Glomerular endothelial cell (primary cell): ENCODE measurements around the gene KLK11. TPM values are rescaled to one million over a fixed set of nuclear protein-coding genes. Genes with fewer than 3 reads are reported as not detected.
"Not testable (repeated sequence)": the region's sequence is repeated elsewhere in the genome, so short reads cannot be mapped to it uniquely, and the experiment has no call there.

ENCODE experiments used
- DNase-seq: peaks from one replicate; pipeline ENCODE4 v3.0.0-alpha.2; 2011; ENCODE audit warnings: low read depth, low spot score; ENCODE audit errors: extremely low read depth
- total RNA-seq: library from RNA; depleted of rRNA; stranded (reverse); fragments of >200 nt; gene quantifications from 2 replicates; pipeline ENCODE4 v1.2.3, GENCODE V29; 2015

KLK11 gene
- total RNA-seq, 1 donor from 2014 or later, result not detected

DNA sequence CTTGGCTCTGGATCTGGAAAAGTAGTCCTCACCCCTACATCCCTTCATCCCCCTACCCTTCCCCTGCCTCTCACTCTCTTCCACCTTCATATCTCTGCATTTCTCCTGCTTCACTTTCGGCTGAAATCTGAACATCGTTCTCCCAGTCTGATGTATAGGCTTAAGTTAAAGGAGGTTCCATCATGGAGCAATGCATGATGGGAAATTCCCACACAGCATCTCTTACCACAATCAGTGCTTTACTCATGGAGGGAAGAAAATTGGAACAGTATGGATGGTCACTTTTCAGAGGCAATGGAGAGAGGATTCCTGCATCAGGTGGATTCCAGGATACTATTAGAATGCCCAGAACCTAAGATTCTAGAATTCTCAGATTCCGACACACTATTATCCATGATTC, 18.9 kb downstream of the KLK11 start:
- no peak for DNase-seq

GRCh38 chr19:51006406-51006805, 20.0 kb downstream of the KLK11 start:
- no peak for DNase-seq

DNA sequence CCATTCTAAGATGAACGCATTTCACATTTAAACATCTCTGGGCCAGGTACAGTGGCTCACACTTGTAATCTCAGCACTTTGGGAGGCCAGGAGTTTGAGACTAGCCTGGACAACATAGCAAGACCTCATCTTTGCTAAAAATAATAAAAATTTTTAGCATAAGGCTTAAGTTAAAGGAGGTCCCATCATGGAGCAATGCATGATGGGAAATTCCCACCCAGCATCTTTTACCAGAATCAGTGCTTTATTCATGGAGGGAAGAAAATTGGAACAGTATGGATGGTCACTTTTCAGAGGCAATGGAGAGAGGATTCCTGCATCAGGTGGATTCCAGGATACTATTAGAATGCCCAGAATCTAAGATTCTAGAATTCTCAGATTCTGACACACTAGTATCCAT, 21.2 kb downstream of the KLK11 start:
- DNase-seq, result no peak

DNA sequence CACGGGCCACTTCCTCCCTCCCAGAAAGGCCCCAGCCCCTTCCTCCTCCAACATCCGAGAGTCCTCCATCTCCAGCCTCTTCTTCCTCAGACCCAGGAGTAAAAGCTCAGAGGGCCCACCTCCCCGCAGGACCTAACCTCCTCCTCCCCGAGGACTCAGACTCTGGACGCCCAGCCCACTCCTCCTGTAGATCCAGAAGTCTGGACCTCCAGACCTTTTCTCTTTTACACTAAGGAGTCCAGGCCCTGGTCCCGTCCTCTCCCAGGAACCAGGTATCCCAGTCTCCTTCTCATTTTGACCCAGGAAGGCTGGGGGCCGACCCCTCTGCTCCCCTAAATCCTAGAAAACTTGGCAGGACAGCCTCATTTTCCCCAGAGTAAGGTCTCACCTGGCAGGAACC, 23.1 kb downstream of the KLK11 start:
- DNase-seq, result no peak

DNA sequence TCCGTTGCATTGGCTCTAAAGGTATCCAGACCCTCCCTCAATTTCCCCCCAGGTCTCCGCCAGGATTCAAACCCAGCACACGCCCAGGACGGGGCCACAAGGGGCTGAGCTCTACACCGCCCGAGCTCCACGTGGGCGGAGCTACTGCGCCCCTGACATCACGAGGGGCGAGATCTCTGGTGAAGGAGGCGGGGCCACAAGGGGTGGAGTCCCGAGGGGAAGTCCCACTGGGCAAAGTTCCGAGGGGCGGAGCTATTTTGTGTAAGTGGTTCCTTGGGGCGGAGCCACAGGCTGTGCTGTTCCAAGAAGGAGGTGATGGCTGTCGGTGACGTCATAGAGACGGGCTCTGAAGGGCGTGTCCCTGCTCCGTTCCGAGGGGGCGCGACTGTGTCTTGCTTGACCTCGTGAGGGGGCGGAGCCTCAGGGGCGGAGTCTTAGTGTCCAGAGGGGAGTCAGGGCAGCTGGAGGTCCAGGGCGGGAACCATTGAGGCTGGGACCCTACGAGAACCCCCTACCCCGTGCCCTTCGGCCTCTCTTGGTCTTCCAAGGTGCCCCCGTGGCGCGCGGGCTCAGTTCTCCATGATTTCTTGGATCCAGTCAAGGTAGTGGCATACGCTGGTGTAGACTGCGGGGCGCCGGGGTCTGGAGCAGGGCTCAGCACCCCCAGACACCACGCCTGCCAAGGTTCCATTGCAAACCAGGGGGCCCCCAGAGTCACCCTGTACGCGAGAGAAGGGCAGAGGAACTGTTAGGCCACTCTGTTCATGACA, 23.7 kb downstream of the KLK11 start:
- DNase-seq, result no peak

GRCh38 chr19:51002089-51002532, 24.3 kb downstream of the KLK11 start:
- DNase-seq, result no peak

GRCh38 chr19:51001515-51001914, 24.9 kb downstream of the KLK11 start, which contains the start of gene KLK8:
Gene KLK8 (minus strand): TSS chr19:51001604. CDS start chr19:51001167, 437 bp downstream.
- DNase-seq, result no peak

- DNase-seq, result no peak
Observed at GRCh38 chr19:51000981-51001380, 25.4 kb downstream of the KLK11 start.

DNA sequence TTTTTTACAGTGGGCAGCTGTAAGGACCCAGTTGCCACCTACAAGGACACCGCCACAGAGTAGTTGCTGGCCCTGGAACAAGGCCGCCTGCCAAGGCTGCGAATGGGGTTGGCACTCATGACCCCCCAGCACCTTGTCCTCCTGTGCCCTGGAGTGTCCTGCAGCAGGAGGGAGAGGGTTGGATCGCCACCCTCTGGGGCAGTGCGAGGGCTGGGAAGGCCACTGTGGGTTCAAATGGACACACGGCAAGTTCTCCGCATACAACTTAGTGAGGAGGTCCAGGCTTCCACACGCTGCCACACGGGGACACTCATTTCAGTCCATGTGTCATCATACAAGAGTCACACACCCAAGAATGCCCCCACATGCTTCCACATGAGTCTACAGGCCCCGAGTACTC, 26.0 kb downstream of the KLK11 start:
- no peak for DNase-seq

- no peak for DNase-seq
Observed at GRCh38 chr19:50998686-50999085, 27.7 kb downstream of the KLK11 start.

DNA sequence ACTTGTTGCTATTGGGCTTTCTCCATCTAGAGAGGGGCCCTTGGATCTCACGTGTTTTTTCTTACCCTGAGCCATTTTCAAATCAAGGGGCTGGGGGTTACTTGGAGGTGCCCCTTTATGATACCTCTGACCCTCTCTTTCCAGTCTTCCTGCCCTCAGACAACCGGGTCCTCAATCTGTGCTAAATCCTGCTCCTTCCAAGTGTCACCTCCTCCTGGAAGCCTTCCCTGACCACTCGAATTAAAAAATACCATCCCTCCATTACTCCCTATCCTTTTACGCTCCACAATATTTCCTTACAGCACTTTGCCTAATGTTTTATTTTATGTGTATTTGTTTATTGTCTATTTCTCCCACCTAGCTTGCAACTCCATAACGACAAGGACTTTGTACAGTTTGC, 28.4 kb downstream of the KLK11 start:
- DNase-seq, result no peak

- DNase-seq, result no peak
Observed at GRCh38 chr19:50994129-50994528, 32.3 kb downstream of the KLK11 start.

DNA sequence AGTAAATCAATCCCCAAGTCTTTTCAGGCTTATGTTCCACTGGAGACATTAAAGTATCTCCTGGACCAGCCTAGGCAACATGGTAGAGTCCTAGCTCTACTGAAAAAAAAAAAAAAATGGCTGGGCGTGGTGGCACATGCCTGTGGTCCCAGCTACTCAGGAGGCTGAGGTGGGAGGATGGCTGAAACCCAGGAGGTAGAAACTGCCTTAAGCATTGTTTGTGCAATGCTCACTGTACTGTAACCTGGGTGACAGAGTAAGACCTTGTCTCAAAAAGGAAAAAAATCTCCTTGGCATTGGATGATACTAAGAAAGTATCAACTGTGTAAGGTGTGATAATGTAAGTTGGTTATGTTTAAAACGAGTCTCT, 33.8 kb downstream of the KLK11 start:
- no peak for DNase-seq

DNA sequence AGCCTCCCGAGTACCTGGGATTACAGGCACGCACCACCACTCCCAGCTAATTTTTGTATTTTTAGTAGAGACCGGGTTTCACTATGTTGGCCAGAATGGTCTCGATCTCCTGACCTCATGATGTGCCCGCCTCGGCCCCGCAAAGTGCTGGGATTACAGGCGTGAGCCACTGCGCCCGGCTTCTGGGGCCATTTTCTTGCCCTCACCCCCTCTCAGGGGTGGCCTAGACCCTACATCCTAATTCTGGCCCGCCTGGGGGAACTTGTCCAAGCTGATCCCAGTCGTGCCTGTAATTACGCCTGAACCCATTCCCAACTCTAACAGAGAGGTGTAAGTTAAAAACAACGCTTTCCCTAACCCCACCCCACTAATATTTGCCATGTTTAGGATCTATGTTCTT, 42.0 kb downstream of the KLK11 start:
- DNase-seq, result not testable (repeated sequence)

DNA sequence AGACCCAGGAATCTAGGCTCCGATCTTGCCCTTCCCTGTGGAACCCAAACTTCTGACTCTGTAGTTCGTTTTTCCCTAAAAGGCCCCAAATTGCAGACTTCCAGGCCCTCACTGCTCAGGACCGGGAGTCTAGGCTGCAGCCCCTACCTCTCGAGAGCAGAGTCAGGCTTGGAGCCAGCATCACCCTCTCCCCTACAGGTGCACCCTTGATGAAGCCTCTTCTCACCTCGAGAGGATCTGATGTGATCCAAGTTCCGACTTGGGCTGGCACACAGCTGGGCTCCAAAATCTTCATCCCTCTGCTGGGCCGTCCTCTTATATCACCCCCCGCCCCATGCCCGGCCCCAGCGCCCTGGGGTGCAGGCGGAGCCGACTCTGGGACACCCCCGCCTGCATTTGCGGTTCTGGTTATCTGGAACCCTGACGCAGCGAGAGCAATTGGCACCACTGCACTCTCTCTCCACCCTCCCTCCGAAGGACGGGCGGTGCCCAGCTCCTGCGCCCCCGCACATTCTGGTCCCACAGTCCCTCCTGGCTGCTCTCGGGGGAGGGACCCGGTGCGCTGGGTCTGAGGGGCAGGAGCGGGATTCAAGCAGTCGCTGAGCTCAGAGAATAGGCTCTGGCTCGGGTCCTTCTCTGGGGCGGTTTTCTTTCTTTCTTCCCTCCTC, 42.7 kb downstream of the KLK11 start, which contains the start of gene KLK7:
KLK7 (minus strand) TSS at position 293 of the 668 bp plus-strand sequence. CDS start 1,518 bp downstream, outside the sequence.
- no peak for DNase-seq

- no peak for DNase-seq
Observed at GRCh38 chr19:50982186-50982585, 44.2 kb downstream of the KLK11 start.

DNA sequence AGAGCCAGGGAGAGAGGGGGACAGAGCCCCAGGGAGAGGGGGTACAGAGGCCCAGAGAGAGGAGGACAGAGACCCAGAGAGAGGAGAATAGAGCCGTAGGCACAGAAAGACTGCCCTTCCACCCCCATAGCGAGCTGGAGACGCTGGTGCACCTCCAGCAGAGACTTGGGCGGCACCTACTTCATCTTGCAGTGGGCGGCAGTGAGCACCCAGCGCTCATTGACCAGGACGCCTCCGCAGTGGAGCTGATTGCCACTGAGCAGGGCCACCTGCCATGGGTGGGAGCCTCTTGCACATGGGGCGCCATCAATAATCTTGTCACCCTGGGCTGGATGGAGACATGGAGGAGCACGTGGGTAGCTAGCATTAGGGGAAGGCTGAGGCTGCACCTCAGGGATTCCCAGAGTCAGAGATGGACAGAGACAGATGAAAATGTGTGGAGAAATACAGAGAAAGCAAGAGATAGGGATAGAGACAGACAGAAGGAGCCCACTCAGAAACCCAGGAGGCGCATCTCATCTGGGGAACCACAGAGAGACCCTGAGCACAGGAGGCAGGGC, 44.7 kb downstream of the KLK11 start:
- no peak for DNase-seq

DNA sequence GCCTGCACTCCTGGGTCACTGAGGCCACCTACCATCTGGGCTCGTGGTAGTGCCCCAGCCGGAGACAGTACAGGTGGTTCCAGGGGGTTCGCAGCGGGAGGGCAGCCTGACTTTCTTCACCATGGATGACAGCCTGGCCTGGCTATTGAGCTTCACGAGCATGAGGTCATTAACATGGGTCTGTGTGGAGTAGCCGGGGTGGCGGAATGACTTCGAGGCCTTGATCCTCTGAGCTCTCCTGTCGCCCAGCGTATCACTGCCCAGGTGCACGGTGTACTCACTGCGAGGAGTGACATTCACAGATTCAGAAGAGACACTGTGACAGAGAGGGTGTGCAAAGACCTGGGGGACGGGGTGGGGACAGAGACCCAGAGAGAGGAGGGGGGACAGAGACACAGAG, 46.2 kb downstream of the KLK11 start:
- DNase-seq, result no peak

DNA sequence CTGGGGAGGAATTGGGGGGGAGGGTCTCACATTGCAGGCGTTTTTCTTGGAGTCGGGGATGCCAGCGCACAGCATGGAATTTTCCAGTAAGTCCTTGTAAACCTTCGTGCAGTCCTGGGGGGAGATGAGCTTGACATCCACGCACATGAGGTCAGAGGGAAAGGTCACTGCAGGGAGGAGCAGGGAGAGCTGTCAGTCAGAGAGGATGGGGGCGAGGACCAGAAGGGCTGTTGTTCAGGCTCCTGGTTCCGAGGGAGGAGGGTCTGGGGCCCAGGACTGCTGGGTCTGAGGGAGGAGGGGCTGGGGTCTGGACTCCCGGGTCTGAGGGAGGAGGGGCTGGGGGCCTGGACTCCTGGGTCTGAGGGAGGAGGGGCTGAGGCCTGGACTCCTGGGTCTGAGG, 46.7 kb downstream of the KLK11 start:
- no peak for DNase-seq

GRCh38 chr19:50978772-50979390, 47.5 kb downstream of the KLK11 start:
- DNase-seq, result no peak

DNA sequence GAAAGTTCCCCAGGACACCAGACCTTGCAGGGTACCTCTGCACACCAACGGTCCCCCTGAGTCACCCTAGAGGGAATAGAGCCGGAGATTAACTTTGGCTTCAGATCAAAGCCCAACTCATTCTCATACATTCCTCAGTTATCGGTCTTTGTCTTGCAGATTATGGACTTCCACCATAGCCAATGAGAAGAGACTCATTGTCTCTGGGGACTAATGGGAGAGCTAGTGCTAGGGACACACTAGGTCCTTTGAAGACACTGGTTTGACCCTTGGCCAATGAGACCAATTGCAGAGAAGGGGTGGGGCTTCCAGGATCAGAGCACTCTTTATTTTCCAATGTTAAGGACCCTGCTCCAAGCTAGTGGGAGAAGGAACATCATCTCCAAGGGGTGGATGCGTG, 48.8 kb downstream of the KLK11 start:
- DNase-seq, result no peak
